ENCODE measurements around the gene DCDC1.

The DCDC1 gene

DNA sequence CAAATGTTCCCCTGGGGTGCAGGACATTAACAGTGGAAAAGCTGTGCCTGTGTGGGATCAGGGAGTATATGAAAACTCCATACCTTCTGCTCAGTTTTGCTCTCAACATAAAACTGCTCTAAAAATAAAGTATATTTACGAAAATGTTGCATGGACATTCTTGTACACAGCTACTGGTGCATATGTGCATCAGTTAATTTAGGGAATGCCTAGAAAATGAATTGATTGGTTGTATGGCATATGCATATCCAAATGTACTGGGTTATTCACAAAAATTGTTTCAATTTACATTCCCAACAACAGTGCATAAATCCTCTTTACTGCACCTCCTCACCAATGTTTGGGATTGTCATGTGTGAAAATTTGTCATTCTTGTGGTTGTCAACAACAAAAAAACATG is 532.3 kb downstream of the DCDC1 start:
- DNase-seq (ENCODE audit: low spot score): no peak

DNA sequence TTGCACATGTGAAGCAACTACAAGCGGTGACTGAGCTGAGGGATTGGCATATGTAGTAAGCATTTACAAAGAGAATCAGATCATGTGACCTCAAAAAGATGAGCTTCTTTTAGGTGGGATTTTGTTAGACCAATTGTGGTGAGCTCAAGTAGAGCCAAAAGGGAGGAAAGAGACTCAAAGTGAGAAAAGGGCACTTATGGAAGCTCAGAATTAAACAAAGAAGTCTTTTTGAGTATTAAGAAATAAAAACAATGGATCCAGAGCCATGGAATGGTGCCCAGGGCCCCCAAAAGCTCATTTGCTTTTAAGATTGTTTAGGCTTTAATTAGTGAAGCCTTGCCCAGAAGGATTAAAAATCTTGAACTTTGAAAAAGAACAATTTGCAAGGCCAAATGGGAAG is 536.7 kb downstream of the DCDC1 start:
- DNase-seq (ENCODE audit: low spot score): no peak

DNA sequence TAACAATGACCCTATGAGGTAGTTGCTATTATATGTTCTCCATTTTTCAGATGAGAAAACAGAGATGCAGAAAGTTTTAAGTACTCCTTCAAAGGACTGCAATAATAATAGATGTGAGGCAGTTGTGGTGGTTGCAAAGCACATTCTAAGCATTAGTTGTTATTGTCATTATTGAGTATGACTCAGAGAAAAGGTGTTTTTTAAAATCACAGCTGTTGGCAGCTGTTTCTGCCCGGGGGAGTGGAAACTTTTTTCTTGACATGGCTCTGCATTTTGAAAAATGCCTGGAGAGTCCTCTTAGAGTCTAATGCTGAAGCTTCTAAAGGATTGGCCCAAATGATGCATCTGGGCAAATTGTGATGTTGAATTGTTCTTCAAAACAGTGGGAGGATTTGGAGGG is 538.9 kb downstream of the DCDC1 start:
- no peak for DNase-seq (ENCODE audit: low spot score)

DNA sequence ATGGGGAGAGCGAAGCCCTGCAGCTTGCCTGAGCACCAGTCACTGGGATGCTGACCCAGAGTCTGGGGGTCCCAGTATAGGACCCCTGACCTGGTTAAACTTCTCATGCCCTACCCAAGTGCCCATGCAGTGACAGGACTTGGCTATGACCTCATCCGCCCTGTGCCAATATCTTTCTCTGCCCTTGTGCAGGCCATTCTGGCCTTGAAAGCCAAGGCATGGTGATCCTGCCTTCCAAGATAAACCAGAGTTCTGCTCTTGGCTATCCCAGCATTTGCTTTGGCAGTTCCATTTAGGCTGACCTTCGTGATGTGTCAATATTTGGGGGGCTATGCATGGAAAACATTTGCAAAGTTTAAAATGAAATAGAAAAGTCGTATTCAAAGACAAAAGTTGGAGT is 542.6 kb downstream of the DCDC1 start:
- no peak for DNase-seq (ENCODE audit: low spot score)

DNA sequence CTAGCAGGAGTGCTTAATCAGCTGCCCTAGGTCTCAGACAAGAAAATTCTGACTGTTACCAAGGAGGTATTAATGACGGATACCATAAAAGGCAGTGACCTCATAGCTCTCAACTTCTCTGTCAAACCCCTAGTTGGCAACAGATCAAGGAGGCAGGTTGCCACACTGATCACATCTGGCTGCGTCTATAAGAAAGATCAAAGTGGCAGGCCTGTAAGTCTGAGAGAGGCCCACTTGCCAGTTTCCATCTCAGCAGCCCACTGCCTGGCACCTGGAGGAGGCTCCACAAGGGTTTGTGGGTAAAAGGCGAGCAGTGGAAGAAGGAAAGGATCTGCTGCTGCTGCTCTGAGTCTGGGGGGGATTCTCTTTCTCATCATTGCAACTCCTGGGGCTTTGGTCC is 543.8 kb downstream of the DCDC1 start:
- DNase-seq (ENCODE audit: low spot score): no peak

DNA sequence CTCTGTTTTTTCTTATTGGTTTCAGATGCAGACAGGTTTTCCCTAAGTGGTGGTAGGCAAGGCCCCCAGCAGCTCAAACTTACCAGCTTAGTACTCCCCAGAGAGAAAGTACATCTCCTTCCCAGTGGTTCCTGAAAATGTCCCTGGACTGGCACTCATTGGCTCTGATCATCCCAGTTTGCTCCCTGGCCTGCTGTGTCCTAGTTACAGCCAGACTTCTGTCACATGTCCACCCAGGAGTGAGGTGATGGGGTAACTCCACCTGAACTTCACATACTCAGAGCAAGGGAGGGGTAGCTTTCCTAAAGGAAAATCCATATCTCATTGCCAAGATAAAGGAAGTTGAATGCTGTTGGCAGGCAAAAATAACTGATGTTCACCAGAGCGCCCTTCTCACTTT is 546.4 kb downstream of the DCDC1 start:
- no peak for DNase-seq (ENCODE audit: low spot score)

DNA sequence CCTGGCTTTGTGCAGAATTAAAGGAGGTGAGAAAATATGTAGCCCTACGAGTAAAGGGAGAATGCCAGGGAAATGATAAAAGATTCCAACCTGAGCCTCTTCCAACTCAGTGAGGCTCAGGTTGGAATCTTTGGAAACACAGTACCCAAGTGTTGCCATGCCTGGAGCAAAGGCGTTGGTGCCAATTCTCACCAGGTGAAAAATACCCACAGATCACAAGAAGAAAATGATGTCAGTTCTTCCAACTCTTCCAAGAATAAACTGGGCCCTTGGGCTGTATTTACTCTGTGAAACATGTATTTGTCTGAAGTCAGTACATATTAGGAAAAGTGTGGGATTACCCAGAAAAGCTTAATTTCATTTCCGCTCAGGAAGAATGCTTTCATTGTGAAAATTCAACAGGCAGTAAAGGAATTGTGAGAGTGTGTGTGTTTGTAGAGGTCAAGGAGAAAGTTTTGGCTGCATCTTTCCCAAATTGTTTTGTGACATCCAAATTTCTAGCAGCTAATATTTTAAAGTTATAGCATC is 548.0 kb downstream of the DCDC1 start:
- no peak for DNase-seq (ENCODE audit: low spot score)

DNA sequence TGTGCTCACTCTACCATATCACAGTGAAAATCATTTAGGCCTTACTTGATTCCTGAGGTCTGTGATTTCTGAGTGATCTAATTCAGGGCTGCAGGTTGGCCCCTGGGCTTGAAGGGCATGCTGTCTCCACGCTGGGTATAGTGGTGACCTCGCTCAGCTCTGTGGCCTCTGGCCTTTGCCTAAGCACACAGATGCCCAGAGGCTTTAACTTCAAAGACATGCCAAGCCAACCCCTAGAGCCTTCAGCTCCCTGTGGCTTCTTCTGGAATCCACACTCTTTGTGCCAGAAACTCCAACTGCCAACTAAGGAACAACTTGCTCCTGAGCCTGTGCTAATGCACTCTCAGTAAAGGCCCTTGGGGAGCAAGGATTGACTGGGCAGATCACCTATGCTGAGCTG is 550.8 kb downstream of the DCDC1 start:
- DNase-seq (ENCODE audit: low spot score): no peak

DNA sequence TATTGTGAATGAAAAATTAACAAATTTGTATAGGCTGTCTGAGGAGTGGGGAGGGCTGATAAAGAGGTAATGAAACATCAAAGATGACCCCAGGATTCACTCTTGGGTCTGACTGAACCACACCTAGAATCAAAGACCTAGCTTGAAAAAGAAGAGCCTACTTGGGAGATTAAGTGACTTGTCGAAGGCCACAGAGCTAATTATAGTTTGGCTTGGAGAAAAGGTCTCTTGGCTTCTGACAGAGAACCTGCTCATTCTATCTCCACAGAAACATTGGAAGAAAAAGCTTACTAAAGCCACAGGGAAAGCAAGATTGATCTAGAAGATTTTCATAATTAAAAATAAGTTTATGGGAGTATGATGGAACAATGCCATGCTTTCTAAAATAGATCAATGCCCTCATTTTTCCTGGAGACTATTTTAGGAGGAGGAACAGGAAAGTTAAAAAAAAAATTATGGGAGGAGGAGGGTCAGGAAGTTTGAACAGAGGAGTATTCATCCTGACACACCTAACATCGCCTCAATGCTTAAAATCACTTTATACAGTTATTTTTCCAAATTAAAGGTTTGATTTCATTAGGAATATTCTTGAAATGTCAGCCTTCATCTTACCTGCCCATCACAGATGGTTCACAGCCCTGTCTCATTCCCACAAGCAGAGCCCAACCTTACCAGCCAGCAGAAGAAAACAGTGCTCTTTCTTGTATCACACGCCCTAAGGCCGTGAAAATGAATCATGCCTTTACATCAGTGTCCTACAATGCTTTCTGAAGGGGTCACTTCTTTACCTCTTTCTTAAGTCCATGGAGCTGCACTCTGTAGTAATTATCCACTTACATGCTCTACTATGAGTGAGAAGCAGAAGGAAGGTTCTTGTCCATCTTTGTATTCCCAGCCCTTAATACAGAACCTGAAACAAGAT is 552.3 kb downstream of the DCDC1 start:
- DNase-seq (ENCODE audit: low spot score): no peak

DNA sequence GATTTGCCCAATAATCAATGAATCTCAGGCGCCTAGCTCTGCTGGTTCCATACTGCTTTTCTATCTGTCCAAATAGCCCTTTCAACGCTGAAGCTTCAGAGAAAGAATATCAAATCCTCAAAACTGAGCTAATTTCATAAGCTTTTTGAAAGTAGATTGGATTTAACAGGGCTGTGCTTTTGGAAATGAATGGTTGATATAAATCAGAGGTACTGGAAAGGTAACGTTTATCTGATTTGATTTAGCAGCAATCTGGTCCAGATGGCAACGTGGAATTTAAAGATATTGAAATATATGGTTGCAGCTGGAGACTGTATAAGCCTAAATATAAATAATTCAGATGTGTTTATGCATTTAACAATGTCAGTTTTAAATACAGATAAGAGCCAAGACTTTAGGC is 553.9 kb downstream of the DCDC1 start:
- no peak for DNase-seq (ENCODE audit: low spot score)

DNA sequence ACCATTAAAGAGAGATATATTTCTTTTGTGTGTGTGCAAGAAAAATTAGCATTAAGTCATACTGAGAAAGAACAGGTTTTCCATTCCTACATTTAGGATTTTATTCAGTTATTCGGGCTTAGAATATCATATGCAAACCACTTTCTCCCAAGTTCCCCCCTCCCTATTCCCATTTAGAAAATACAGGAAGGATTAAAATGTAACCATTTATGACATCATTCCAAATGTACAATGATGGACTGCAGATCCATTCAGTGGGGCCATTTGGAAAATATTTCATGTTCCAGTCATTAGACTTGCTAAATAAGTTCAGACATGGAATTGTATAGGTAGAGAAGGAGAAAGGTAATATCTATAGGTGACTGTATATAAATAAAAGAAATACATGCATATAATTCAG is 554.8 kb downstream of the DCDC1 start:
- no peak for DNase-seq (ENCODE audit: low spot score)
